IMR-90 (cell line): ENCODE data around the gene FUT4. TPM values are rescaled to one million over a fixed set of nuclear protein-coding genes. Genes with fewer than 3 reads are reported as not detected.

Experiments
- ATAC-seq: fragments of 200-7000 bp; cut with Tn5 transposase; 2 replicates; pipeline ENCODE4 v1.9.1; 2020; ENCODE audit warnings: low read depth, mild to moderate bottlenecking, moderate library complexity
- BruUV-seq: library from RNA; stranded (reverse); fragments of 400-500 nt; replicated peaks from 2 replicates; lab custom pipeline; 2021; lab: Mats Ljungman, UMichigan
- CTCF ChIA-PET: fragments of 300-600 bp; formaldehyde crosslinking; extraction: SDS; loops from one replicate; lab custom pipeline; 2021; ENCODE audit warnings: antibody characterized with exemption; lab: Yijun Ruan, JAX
- POLR2A ChIA-PET: fragments of 300-600 bp; sonication (Branson Sonifier 250); formaldehyde crosslinking; loops from one replicate; lab custom pipeline; 2022; ENCODE audit warnings: antibody characterized with exemption; ENCODE audit not compliant: unreplicated experiment; lab: Charles Lee
- DNase-seq: peaks from one replicate; pipeline ENCODE4 v3.0.0; 2013
- H2AFZ ChIP-seq: replicated peaks from 2 replicates; pipeline ENCODE3; 2013; ENCODE audit warnings: low read length, mild to moderate bottlenecking; ENCODE audit not compliant: poor library complexity
- H2AK5ac ChIP-seq: 2 replicates; pipeline ENCODE4 v1.6.1; 2013; ENCODE audit warnings: low read depth, low read length, inconsistent platforms
- H2AK9ac ChIP-seq: replicated peaks from 2 replicates; pipeline ENCODE3; 2013; ENCODE audit warnings: mild to moderate bottlenecking, low read depth, low read length, moderate library complexity; ENCODE audit not compliant: poor library complexity
- H2BK120ac ChIP-seq: 2 replicates; pipeline ENCODE4 v1.6.1; 2013; ENCODE audit warnings: low read depth, low read length, inconsistent platforms
- H2BK15ac ChIP-seq: 3 replicates; pipeline ENCODE4 v1.6.1; 2013; ENCODE audit warnings: low read depth, low read length, inconsistent platforms
- H2BK20ac ChIP-seq: 2 replicates; pipeline ENCODE4 v1.6.1; 2013; ENCODE audit warnings: low read depth, mild to moderate bottlenecking, inconsistent platforms, low read length, moderate library complexity
- H2BK5ac ChIP-seq: 2 replicates; pipeline ENCODE4 v1.6.1; 2013; ENCODE audit warnings: mild to moderate bottlenecking, low read depth, low read length, inconsistent platforms; ENCODE audit not compliant: poor library complexity, severe bottlenecking
- H3K14ac ChIP-seq: replicated peaks from 2 replicates; pipeline ENCODE4 v1.6.1; 2013; ENCODE audit warnings: low read depth, low read length, inconsistent platforms
- H3K18ac ChIP-seq: 2 replicates; pipeline ENCODE4 v1.6.1; 2013; ENCODE audit warnings: low read depth, low read length, control low read depth
- H3K23ac ChIP-seq: 2 replicates; pipeline ENCODE4 v1.6.1; 2013; ENCODE audit warnings: low read depth, low read length, inconsistent platforms
- H3K27ac ChIP-seq: 2 replicates; pipeline ENCODE4 v1.5.1; 2013; ENCODE audit warnings: mild to moderate bottlenecking, control low read depth, low read length; ENCODE audit not compliant: insufficient read depth
- H3K27me3 ChIP-seq: 2 replicates; pipeline ENCODE4 v1.6.1; 2013; ENCODE audit warnings: low read length; ENCODE audit not compliant: control insufficient read depth, insufficient read depth
- H3K36me3 ChIP-seq: 2 replicates; pipeline ENCODE4 v1.6.1; 2013; ENCODE audit warnings: low read length, mixed read lengths; ENCODE audit not compliant: control insufficient read depth, insufficient read depth
- H3K4ac ChIP-seq: 2 replicates; pipeline ENCODE4 v1.6.1; 2013; ENCODE audit warnings: low read depth, low read length, inconsistent platforms
- H3K4me1 ChIP-seq: 2 replicates; pipeline ENCODE4 v1.6.1; 2013; ENCODE audit warnings: low read length, mixed read lengths; ENCODE audit not compliant: control insufficient read depth, insufficient read depth
- H3K4me2 ChIP-seq: 2 replicates; pipeline ENCODE4 v1.6.1; 2013; ENCODE audit warnings: low read depth, mild to moderate bottlenecking, control low read depth, low read length, moderate library complexity
- H3K4me3 ChIP-seq: 2 replicates; pipeline ENCODE4 v1.5.1; 2013; ENCODE audit warnings: low read depth, mild to moderate bottlenecking, control low read depth, low read length, moderate library complexity; ENCODE audit not compliant: insufficient read depth
- H3K56ac ChIP-seq: 2 replicates; pipeline ENCODE4 v1.6.1; 2013; ENCODE audit warnings: low read length, inconsistent platforms; ENCODE audit not compliant: insufficient read depth; ENCODE audit errors: extremely low read depth
- H3K79me1 ChIP-seq, 2 experiments: 2 replicates each; pipeline ENCODE4 v1.6.1; 2013; ENCODE audit warnings: low read length in 2 of 2, inconsistent platforms in 1 of 2, low read depth in 1 of 2
- H3K9ac ChIP-seq: 2 replicates; pipeline ENCODE4 v1.6.1; 2013; ENCODE audit warnings: low read depth, low read length, control low read depth
- H3K9me1 ChIP-seq: 2 replicates; pipeline ENCODE4 v1.6.1; 2013; ENCODE audit warnings: low read length, inconsistent platforms; ENCODE audit not compliant: insufficient read depth
- H3K9me3 ChIP-seq: 2 replicates; pipeline ENCODE4 v1.6.1; 2013; ENCODE audit warnings: low read length; ENCODE audit not compliant: control insufficient read depth, insufficient read depth
- H4K20me1 ChIP-seq: 2 replicates; pipeline ENCODE4 v1.6.1; 2013; ENCODE audit warnings: low read length, inconsistent platforms; ENCODE audit not compliant: insufficient read depth
- H4K5ac ChIP-seq: 2 replicates; pipeline ENCODE4 v1.6.1; 2013; ENCODE audit warnings: mild to moderate bottlenecking, low read depth, low read length, control low read depth
- H4K8ac ChIP-seq, 2 experiments: 2 replicates each; pipeline ENCODE4 v1.6.1; 2013; ENCODE audit warnings: low read depth in 2 of 2, low read length in 2 of 2, control low read depth in 1 of 2, inconsistent platforms in 1 of 2
- H4K91ac ChIP-seq: 2 replicates; pipeline ENCODE4 v1.6.1; 2013; ENCODE audit warnings: low read depth, low read length, inconsistent platforms; ENCODE audit not compliant: insufficient read depth
- BHLHE40 ChIP-seq: fragments of 150-350 bp; IDR thresholded peaks from 2 replicates; pipeline ENCODE4 v1.6.1; 2016; ENCODE audit warnings: mild to moderate bottlenecking, low read depth, low read length
- CEBPB ChIP-seq: IDR thresholded peaks from 2 replicates; pipeline ENCODE4 v1.6.1; 2012; ENCODE audit warnings: low read depth, low read length, improper control_type of control experiment
- CHD1 ChIP-seq: IDR thresholded peaks from 2 replicates; pipeline ENCODE4 v1.6.1; 2012; ENCODE audit warnings: low read depth, low read length, improper control_type of control experiment
- CTCF ChIP-seq: conservative IDR thresholded peaks from 2 replicates; pipeline ENCODE4 v1.5.1; 2012; ENCODE audit warnings: mild to moderate bottlenecking, low read depth, low read length, improper control_type of control experiment
- ELK1 ChIP-seq: fragments of 150-350 bp; IDR thresholded peaks from 2 replicates; pipeline ENCODE4 v1.6.1; 2016; ENCODE audit warnings: low read depth, mild to moderate bottlenecking, low read length, moderate library complexity, borderline replicate concordance
- FOS ChIP-seq: fragments of 150-350 bp; IDR thresholded peaks from 2 replicates; pipeline ENCODE4 v1.6.1; 2016; ENCODE audit warnings: low read depth, low read length
- MAFK ChIP-seq: IDR thresholded peaks from 2 replicates; pipeline ENCODE4 v1.6.1; 2012; ENCODE audit warnings: low read depth, low read length, improper control_type of control experiment
- MAZ ChIP-seq: IDR thresholded peaks from 2 replicates; pipeline ENCODE4 v1.6.1; 2012; ENCODE audit warnings: low read depth, mild to moderate bottlenecking, low read length, improper control_type of control experiment, moderate library complexity, borderline replicate concordance
- MXI1 ChIP-seq: IDR thresholded peaks from 2 replicates; pipeline ENCODE4 v1.6.1; 2012; ENCODE audit warnings: low read depth, mild to moderate bottlenecking, low read length, moderate library complexity, borderline replicate concordance
- NFE2L2 ChIP-seq: fragments of 150-350 bp; IDR thresholded peaks from 2 replicates; pipeline ENCODE4 v1.6.1; 2016; ENCODE audit warnings: low read depth, mild to moderate bottlenecking, low read length
- POLR2A ChIP-seq: IDR thresholded peaks from 2 replicates; pipeline ENCODE4 v1.6.1; 2012; ENCODE audit warnings: mild to moderate bottlenecking, low read depth, low read length
- RAD21 ChIP-seq: IDR thresholded peaks from 2 replicates; pipeline ENCODE4 v1.6.1; 2012; ENCODE audit warnings: low read length, improper control_type of control experiment
- RCOR1 ChIP-seq: IDR thresholded peaks from 2 replicates; pipeline ENCODE4 v1.6.1; 2012; ENCODE audit warnings: mild to moderate bottlenecking, low read length, improper control_type of control experiment; ENCODE audit not compliant: insufficient replicate concordance
- RFX5 ChIP-seq: IDR thresholded peaks from 2 replicates; pipeline ENCODE4 v1.8.0; 2012; ENCODE audit warnings: low read depth, mild to moderate bottlenecking, low read length, moderate library complexity
- SMC3 ChIP-seq: fragments of 150-350 bp; IDR thresholded peaks from 2 replicates; pipeline ENCODE4 v1.6.1; 2016; ENCODE audit warnings: low read depth, mild to moderate bottlenecking, antibody characterized with exemption, low read length, moderate library complexity
- USF2 ChIP-seq: fragments of 150-350 bp; IDR thresholded peaks from 2 replicates; pipeline ENCODE4 v1.6.1; 2017; ENCODE audit warnings: mild to moderate bottlenecking, antibody characterized with exemption, low read length, low read depth
- WGBS, 2 experiments: methylation state at CpG; one replicate each; pipeline versions ENCODE4 v1.1.5 to v1.1.7; 2013; ENCODE audit warnings: missing lambda C conversion rate in 2 of 2; ENCODE audit not compliant: insufficient read length in 1 of 2; ENCODE audit errors: extremely low coverage in 2 of 2; 5-methylcytosine and 5-hydroxymethylcytosine counted together
- dilution Hi-C: fragments of 300-500 bp; cut with HindIII; formaldehyde crosslinking; loops from one replicate; pipeline ENCODE4 v1.14.3; 2018; ENCODE audit warnings: low sequenced_read_pairs; ENCODE audit not compliant: unreplicated experiment
- in situ Hi-C: fragments of 300-500 bp; cut with MboI; formaldehyde crosslinking; loops from 3 replicates; pipeline ENCODE4 v1.14.3; 2019; ENCODE audit warnings: low sequenced_read_pairs, inconsistent platforms, mixed read lengths
- intact Hi-C: fragments of 100-400 bp; cut with micrococcal nuclease; formaldehyde crosslinking; loops from 2 replicates; pipeline ENCODE4 v1.10.0; 2022
- polyA plus RNA-seq, 3 experiments: library from polyadenylated mRNA; depleted of rRNA; stranded (reverse); fragments of >200 nt; gene quantifications; 2 replicates each; pipeline ENCODE4 v1.2.3, GENCODE V29; 2012; ENCODE audit warnings: low replicate concordance in 1 of 3
- total RNA-seq: library from RNA; depleted of rRNA; stranded (reverse); fragments of >200 nt; gene quantifications from 2 replicates; pipeline ENCODE4 v1.2.3, GENCODE V29; 2012

Gene FUT4
- total and polyA plus RNA-seq, 2 of the 4 experiments (the other 2 are of a cell fraction), result 2.2 to 2.4 TPM

GRCh38 chr11:94590352-94591041 is 46.8 kb downstream of the FUT4 start:
- TF ChIP-seq MAZ (no peak), RCOR1 (no peak), ELK1 (no peak), RAD21 (no peak), USF2 (no peak), MAFK (no peak), CEBPB (no peak), POLR2A (no peak), NFE2L2 (no peak), BHLHE40 (no peak), FOS (no peak), MXI1 (no peak), SMC3 (no peak), RFX5 (no peak), CTCF (no peak), CHD1 (no peak)
- BruUV-seq, result no TSS peak
- peaks cover 9% of the 10 kb centered on the region for H3K27me3 ChIP-seq
- no peak for DNase-seq
- in situ Hi-C loops, result no loop called here
- H2BK5ac ChIP-seq, result no peak overlapping the region
- no peaks in the 10 kb centered on the region for H3K36me3 ChIP-seq
- H2BK120ac ChIP-seq, result no peak overlapping the region
- no peak overlapping the region for H3K9ac ChIP-seq
- H3K56ac ChIP-seq, result no peak overlapping the region
- no peak overlapping the region for H4K91ac ChIP-seq
- CTCF ChIA-PET, result interaction anchor here (0.6 to 1.1 kb wide), 2 partner anchors 25 to 1769 kb away, joined by 3 read pairs; no protein-coding TSS in a partner anchor
- H3K4me3 ChIP-seq, result no peak overlapping the region
- intact Hi-C loops, result no loop called here
- H3K4me1 ChIP-seq, result peaks cover 2% of the 10 kb centered on the region; the same call in 1 of the 2 replicates
- H3K23ac ChIP-seq, result no peak overlapping the region
- H3K9me1 ChIP-seq, result no peaks in the 10 kb centered on the region
- no peak overlapping the region for H3K14ac ChIP-seq
- H2AK5ac ChIP-seq, result no peak overlapping the region
- POLR2A ChIA-PET, result no interaction called here
- no peak for ATAC-seq
- H4K20me1 ChIP-seq, result no peaks in the 10 kb centered on the region
- dilution Hi-C loops, result no loop called here
- no peak overlapping the region for H3K18ac ChIP-seq
- WGBS, 2 experiments, result no CpG with 5 or more reads among the region's 6 CpGs
- no peak overlapping the region for H4K5ac ChIP-seq
- H2AK9ac ChIP-seq, result no peak overlapping the region
- no peak overlapping the region for H2BK15ac ChIP-seq
- no peak overlapping the region for H3K27ac ChIP-seq
- no peak overlapping the region for H4K8ac ChIP-seq
- H3K9me3 ChIP-seq, result no peaks in the 10 kb centered on the region
- no peak overlapping the region for H3K4ac ChIP-seq
- H2AFZ ChIP-seq, result no peak overlapping the region
- H3K4me2 ChIP-seq, result no peak overlapping the region
- H3K79me1 ChIP-seq, result no peaks in the 10 kb centered on the region
- no peak overlapping the region for H2BK20ac ChIP-seq
